HG03108 (cell line): ENCODE measurements around the gene PPM1H.
"Not testable (repeated sequence)": the region's sequence is repeated elsewhere in the genome, so short reads cannot be mapped to it uniquely, and the experiment has no call there.

Experiments used
- ATAC-seq: cut with Tn5 transposase; IDR thresholded peaks from one replicate; pipeline ENCODE4 v1.9.1; 2021; ENCODE audit warnings: moderate library complexity; ENCODE audit not compliant: unreplicated experiment

PPM1H gene

GRCh38 chr12:62693376-62694050 is 241.4 kb downstream of the PPM1H start:
- no peak for ATAC-seq

- no peak for ATAC-seq
Observed at GRCh38 chr12:62692884-62693283, 242.1 kb downstream of the PPM1H start.

GRCh38 chr12:62691309-62691708 is 243.6 kb downstream of the PPM1H start:
- ATAC-seq = no peak

GRCh38 chr12:62689042-62689839 is 245.7 kb downstream of the PPM1H start:
- no peak for ATAC-seq

- ATAC-seq = no peak
Observed at GRCh38 chr12:62686938-62687337, 248.0 kb downstream of the PPM1H start.

GRCh38 chr12:62684570-62685295 is 250.2 kb downstream of the PPM1H start:
- no peak for ATAC-seq

GRCh38 chr12:62683776-62684569 is 251.0 kb downstream of the PPM1H start:
- no peak for ATAC-seq

- no peak for ATAC-seq
Observed at GRCh38 chr12:62681306-62681705, 253.6 kb downstream of the PPM1H start.

- no peak for ATAC-seq
Observed at GRCh38 chr12:62679608-62680007, 255.3 kb downstream of the PPM1H start.

GRCh38 chr12:62677355-62677754 is 257.6 kb downstream of the PPM1H start:
- no peak for ATAC-seq

GRCh38 chr12:62676521-62677307 is 258.2 kb downstream of the PPM1H start:
- no peak for ATAC-seq

GRCh38 chr12:62673028-62673815 is 261.7 kb downstream of the PPM1H start:
- ATAC-seq = no peak

- ATAC-seq = no peak
Observed at GRCh38 chr12:62670986-62671720, 263.8 kb downstream of the PPM1H start.

GRCh38 chr12:62668782-62669181 is 266.2 kb downstream of the PPM1H start:
- ATAC-seq = no peak

GRCh38 chr12:62664951-62665350 is 270.0 kb downstream of the PPM1H start:
- not testable (repeated sequence) for ATAC-seq

GRCh38 chr12:62660756-62661155 is 274.2 kb downstream of the PPM1H start:
- no peak for ATAC-seq

- ATAC-seq = no peak
Observed at GRCh38 chr12:62659453-62660295, 275.3 kb downstream of the PPM1H start.

GRCh38 chr12:62658910-62659309 is 276.0 kb downstream of the PPM1H start:
- ATAC-seq = no peak
